Suprapubic skin (tissue), 4 donors: ENCODE results near the gene TSPAN8. TPM values are rescaled to one million over a fixed set of nuclear protein-coding genes. Genes with fewer than 3 reads are reported as not detected.

Experiments
- DNase-seq, 2 donors: peaks; one replicate each; pipeline ENCODE4 v3.0.0-alpha.2; 2019; ENCODE audit warnings: low spot score in 2 of 2
- H3K27ac ChIP-seq: fragments of 200-600 bp; sonication (generic); one replicate; pipeline ENCODE4 v1.5.1; 2019
- H3K27me3 ChIP-seq: fragments of 200-600 bp; sonication (generic); one replicate; pipeline ENCODE4 v1.5.1; 2019
- H3K36me3 ChIP-seq: fragments of 200-600 bp; sonication (generic); one replicate; pipeline ENCODE4 v1.5.1; 2019
- H3K4me1 ChIP-seq: fragments of 200-600 bp; sonication (generic); one replicate; pipeline ENCODE4 v1.5.1; 2019
- H3K4me3 ChIP-seq: fragments of 200-600 bp; sonication (generic); one replicate; pipeline ENCODE4 v1.5.1; 2019; ENCODE audit warnings: mild to moderate bottlenecking
- H3K9me3 ChIP-seq: fragments of 200-600 bp; sonication (generic); one replicate; pipeline ENCODE4 v1.5.1; 2019
- EP300 ChIP-seq: sonication (generic); formaldehyde crosslinking; IDR thresholded peaks from one replicate; pipeline ENCODE4 v1.6.1; 2017; ENCODE audit warnings: antibody characterized with exemption
- POLR2A ChIP-seq, 2 donors: fragments of 450-650 bp; IDR thresholded peaks; one replicate each; pipeline ENCODE4 v1.6.1; 2017; ENCODE audit warnings: antibody characterized with exemption in 2 of 2, mild to moderate bottlenecking in 2 of 2, moderate library complexity in 2 of 2
- POLR2AphosphoS5 ChIP-seq, 3 donors: sonication (generic); formaldehyde crosslinking; IDR thresholded peaks; one replicate each; pipeline ENCODE4 v1.6.1; 2017; ENCODE audit warnings: antibody characterized with exemption in 3 of 3
- WGBS: methylation state at CpG from one replicate; pipeline ENCODE4 v1.1.5; 2018; 5-methylcytosine and 5-hydroxymethylcytosine counted together
- total RNA-seq, 4 donors: library from RNA; depleted of rRNA; stranded (reverse); fragments of >200 nt; gene quantifications; one replicate each; pipeline ENCODE4 v1.1.0, GENCODE V29; 2016
- TF ChIP-seq, protein P1 (sequence below), 2 donors: fragments of 200-600 bp in 1 of 2; fragments of 450-650 bp in 1 of 2; sonication (generic) in 1 of 2; IDR thresholded peaks; one replicate each; pipeline ENCODE4 v1.5.1; 2016 to 2019; ENCODE audit warnings: antibody characterized with exemption in 2 of 2, mild to moderate bottlenecking in 1 of 2, moderate library complexity in 1 of 2

TSPAN8 gene
- total RNA-seq, 4 donors from 2014 or later: 8.3 to 33.6 (median 26.1) TPM

DNA sequence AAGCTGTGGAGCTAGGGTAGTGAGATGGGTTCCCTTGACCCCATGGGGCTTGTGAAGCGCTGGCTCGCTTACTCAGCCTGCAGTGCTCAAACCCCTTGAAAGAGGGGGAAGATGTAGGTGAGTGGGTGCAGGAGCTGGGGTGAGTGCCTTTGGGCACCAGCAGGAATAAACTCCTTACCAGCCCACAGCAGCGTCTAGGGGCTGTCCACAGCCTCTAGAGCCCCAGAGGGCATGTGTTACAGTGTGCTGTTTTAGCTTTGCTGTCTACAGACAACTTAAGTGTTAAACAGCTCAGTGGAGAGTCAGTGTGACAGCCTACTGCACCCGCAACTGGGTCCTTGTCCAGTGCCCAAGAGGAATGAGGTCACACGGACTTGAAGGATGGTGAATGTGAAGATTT lies 48.0 kb downstream of the TSPAN8 start:
- H3K27me3 ChIP-seq: no peaks in the 10 kb centered on the region
- H3K4me1 ChIP-seq: peaks cover 3% of the 10 kb centered on the region
- H3K27ac ChIP-seq: no peak overlapping the region
- WGBS: 87% methylated on average over 5 of the region's 5 CpGs
- peaks cover 3% of the 10 kb centered on the region for H3K9me3 ChIP-seq
- no peak overlapping the region for H3K4me3 ChIP-seq
- TF ChIP-seq EP300 (no peak), POLR2AphosphoS5 (IDR thresholded peaks at IDR 0.05) (no peak), POLR2A (IDR thresholded peaks at IDR 0.05) (no peak)
- TF ChIP-seq, protein P1, sequence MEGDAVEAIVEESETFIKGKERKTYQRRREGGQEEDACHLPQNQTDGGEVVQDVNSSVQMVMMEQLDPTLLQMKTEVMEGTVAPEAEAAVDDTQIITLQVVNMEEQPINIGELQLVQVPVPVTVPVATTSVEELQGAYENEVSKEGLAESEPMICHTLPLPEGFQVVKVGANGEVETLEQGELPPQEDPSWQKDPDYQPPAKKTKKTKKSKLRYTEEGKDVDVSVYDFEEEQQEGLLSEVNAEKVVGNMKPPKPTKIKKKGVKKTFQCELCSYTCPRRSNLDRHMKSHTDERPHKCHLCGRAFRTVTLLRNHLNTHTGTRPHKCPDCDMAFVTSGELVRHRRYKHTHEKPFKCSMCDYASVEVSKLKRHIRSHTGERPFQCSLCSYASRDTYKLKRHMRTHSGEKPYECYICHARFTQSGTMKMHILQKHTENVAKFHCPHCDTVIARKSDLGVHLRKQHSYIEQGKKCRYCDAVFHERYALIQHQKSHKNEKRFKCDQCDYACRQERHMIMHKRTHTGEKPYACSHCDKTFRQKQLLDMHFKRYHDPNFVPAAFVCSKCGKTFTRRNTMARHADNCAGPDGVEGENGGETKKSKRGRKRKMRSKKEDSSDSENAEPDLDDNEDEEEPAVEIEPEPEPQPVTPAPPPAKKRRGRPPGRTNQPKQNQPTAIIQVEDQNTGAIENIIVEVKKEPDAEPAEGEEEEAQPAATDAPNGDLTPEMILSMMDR (IDR thresholded peaks at IDR 0.05): no peak
- no peak for DNase-seq
- H3K36me3 ChIP-seq: no peaks in the 10 kb centered on the region

DNA sequence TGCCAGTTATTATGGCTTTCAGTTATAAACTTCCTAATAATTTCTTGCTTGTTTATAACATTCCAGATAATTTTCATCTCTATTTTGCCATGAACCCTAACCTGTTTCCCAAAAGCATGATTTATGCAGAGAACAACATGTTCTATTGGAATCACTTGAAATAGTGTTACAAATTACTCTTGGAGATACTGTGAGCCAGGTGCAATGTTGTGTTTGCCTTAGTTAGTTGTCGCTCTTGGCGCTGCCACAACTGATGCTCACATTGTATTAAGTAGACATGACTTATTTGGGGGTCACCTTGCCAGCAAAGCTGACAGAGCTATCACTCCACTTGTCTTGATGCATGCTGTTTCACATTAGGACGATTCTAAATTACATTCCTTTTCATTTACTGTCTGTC lies 49.4 kb downstream of the TSPAN8 start:
- peaks cover 3% of the 10 kb centered on the region for H3K4me1 ChIP-seq
- H3K9me3 ChIP-seq: peaks cover 3% of the 10 kb centered on the region
- H3K27ac ChIP-seq: no peak overlapping the region
- TF ChIP-seq, protein P1 (IDR thresholded peaks at IDR 0.05): no peak
- TF ChIP-seq POLR2AphosphoS5 (IDR thresholded peaks at IDR 0.05): peak in 1 of 3 donors; percentile 19
- no peaks in the 10 kb centered on the region for H3K36me3 ChIP-seq
- no peak overlapping the region for H3K4me3 ChIP-seq
- 48% methylated on average over 3 of the region's 3 CpGs for WGBS
- no peaks in the 10 kb centered on the region for H3K27me3 ChIP-seq
- no peak for DNase-seq

DNA sequence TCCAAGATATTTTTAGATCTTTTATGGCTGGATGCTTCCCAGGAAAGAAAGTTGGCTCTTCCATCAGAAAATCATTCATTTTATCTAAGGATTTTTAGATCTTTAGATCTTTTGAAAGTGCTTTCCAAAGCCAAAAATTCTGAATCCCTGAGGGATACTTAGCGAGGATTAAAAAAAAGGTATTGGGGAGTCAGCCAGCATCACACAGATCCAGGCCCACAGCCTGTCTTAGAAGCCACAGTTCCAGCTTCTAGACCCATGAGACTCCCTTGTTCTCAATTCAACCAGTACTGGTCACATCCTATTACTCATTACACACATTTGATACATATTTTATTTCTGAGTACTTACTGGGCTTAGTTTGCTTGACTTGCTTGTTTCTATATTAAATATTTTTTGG lies 49.9 kb downstream of the TSPAN8 start:
- no peaks in the 10 kb centered on the region for H3K9me3 ChIP-seq
- H3K27me3 ChIP-seq: no peaks in the 10 kb centered on the region
- H3K27ac ChIP-seq: no peak overlapping the region
- H3K4me3 ChIP-seq: no peak overlapping the region
- TF ChIP-seq, protein P1 (IDR thresholded peaks at IDR 0.05): no peak
- TF ChIP-seq EP300: no peak
- no peak for TF ChIP-seq POLR2AphosphoS5 (IDR thresholded peaks at IDR 0.05)
- no peak for TF ChIP-seq POLR2A (IDR thresholded peaks at IDR 0.05)
- no peaks in the 10 kb centered on the region for H3K36me3 ChIP-seq
- 40% methylated on average over 1 of the region's 1 CpG for WGBS
- peaks cover 3% of the 10 kb centered on the region for H3K4me1 ChIP-seq
- no peak for DNase-seq

DNA sequence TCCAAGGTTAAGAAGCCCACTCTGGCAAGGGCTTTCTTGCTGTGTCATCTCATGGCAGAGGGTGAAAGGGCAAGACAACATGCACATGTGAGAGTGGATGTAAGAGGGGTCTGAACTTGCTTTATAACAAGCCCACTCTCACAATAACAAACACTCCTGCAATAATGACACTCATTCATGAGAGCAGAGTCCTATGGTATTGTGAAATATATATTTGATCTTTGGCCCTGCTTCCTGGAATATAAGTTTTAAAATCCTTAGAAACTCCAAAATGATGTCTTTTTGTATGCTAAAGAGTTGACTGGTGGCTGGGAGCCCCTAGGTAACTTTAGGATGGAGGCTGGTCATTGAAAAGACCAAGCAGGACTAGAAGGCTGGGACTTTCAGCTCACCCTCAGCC lies 51.8 kb downstream of the TSPAN8 start:
- no peak for DNase-seq
- no peak overlapping the region for H3K27ac ChIP-seq
- no peak for TF ChIP-seq POLR2A (IDR thresholded peaks at IDR 0.05)

DNA sequence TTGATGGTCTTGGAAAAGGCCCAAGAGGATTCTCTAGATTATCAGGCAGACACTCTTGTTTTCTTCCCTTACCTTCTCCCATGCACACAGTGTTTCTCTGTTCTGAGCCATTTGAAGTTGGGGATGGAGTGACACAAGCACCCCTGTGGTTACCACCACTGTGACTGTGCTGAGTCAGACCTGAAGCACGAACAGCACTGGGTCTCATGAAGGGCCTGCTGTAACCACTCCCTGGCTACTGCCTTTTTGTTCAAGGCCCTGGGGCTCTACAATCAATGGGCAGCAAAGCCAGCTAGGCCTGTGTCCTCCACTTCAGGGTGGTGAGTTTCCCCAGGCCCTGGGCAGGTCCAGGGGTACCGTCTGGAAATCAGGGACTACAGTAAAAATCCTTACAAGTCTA lies 65.5 kb downstream of the TSPAN8 start:
- Histone ChIP-seq H3K9me3 (no peaks in the 10 kb centered on the region), H3K4me3 (no peak overlapping the region), H3K36me3 (no peaks in the 10 kb centered on the region), H3K27me3 (no peaks in the 10 kb centered on the region), H3K27ac (no peak overlapping the region), H3K4me1 (no peaks in the 10 kb centered on the region)
- TF ChIP-seq, protein P1 (IDR thresholded peaks at IDR 0.05): no peak
- no peak for TF ChIP-seq EP300
- no peak for TF ChIP-seq POLR2A (IDR thresholded peaks at IDR 0.05)
- TF ChIP-seq POLR2AphosphoS5 (IDR thresholded peaks at IDR 0.05): no peak
- DNase-seq: no peak
- 45% methylated on average over 2 of the region's 2 CpGs for WGBS

More for the DNA sequence above, 51.8 kb downstream of the TSPAN8 start:
- Histone ChIP-seq H3K36me3 (no peaks in the 10 kb centered on the region), H3K4me3 (no peak overlapping the region), H3K9me3 (no peaks in the 10 kb centered on the region), H3K27me3 (no peaks in the 10 kb centered on the region), H3K4me1 (peaks cover 3% of the 10 kb centered on the region)

DNA sequence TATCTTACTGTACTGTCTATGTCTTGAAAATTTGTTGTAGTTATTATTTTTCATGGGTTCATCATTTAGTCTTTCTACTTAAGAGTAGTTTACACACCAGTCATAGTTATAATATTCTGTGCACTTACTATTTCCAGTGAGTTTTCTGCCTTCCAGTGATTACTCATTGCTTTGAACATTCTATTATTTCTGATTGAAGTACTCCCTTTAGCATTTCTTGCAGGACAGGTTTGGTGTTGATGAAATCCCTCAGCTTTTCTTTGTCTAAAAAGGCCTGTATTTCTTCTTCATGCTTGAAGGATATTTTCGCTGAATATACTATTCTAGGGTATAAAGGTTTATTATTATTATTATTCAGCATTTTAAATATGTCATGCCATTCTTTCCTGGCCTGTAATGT lies 66.8 kb downstream of the TSPAN8 start:
- no peaks in the 10 kb centered on the region for H3K9me3 ChIP-seq
- H3K27ac ChIP-seq: no peak overlapping the region
- H3K36me3 ChIP-seq: no peaks in the 10 kb centered on the region
- no peak for TF ChIP-seq POLR2AphosphoS5 (IDR thresholded peaks at IDR 0.05)
- no peak for TF ChIP-seq POLR2A (IDR thresholded peaks at IDR 0.05)
- TF ChIP-seq, protein P1 (IDR thresholded peaks at IDR 0.05): no peak
- no peak for TF ChIP-seq EP300
- DNase-seq: no peak
- H3K27me3 ChIP-seq: no peaks in the 10 kb centered on the region
- WGBS: 77% methylated on average over 1 of the region's 1 CpG
- no peaks in the 10 kb centered on the region for H3K4me1 ChIP-seq
- no peak overlapping the region for H3K4me3 ChIP-seq
